Spinal cord (tissue), 10 donors: ENCODE measurements around the gene MYL10. TPM values are rescaled to one million over a fixed set of nuclear protein-coding genes. Genes with fewer than 3 reads are reported as not detected.
"Not testable (repeated sequence)": the region's sequence is repeated elsewhere in the genome, so short reads cannot be mapped to it uniquely, and the experiment has no call there.

Source experiments
- DNase-seq, 6 donors: peaks; one replicate each; pipeline versions ENCODE4 v3.0.0 to v3.0.0-alpha.2; 2013 to 2015; ENCODE audit warnings: low spot score in 6 of 6, low read depth in 4 of 6
- H3K27ac ChIP-seq: one replicate; pipeline ENCODE4 v1.5.1; 2013; ENCODE audit warnings: low read depth, low read length, control low read depth
- H3K27me3 ChIP-seq: one replicate; pipeline ENCODE4 v1.6.1; 2013; ENCODE audit warnings: low read length; ENCODE audit not compliant: control insufficient read depth, insufficient read depth
- H3K36me3 ChIP-seq: one replicate; pipeline ENCODE4 v1.6.1; 2013; ENCODE audit warnings: low read length; ENCODE audit not compliant: control insufficient read depth, insufficient read depth
- H3K4me1 ChIP-seq: one replicate; pipeline ENCODE4 v1.6.1; 2013; ENCODE audit warnings: low read length; ENCODE audit not compliant: control insufficient read depth, insufficient read depth
- H3K4me3 ChIP-seq: one replicate; pipeline ENCODE4 v1.5.1; 2013; ENCODE audit warnings: low read depth, low read length, control low read depth
- H3K9me3 ChIP-seq: one replicate; pipeline ENCODE4 v1.6.1; 2013; ENCODE audit warnings: low read length; ENCODE audit not compliant: control insufficient read depth, insufficient read depth
- WGBS: methylation state at CpG from one replicate; pipeline ENCODE4 v1.1.5; 2013; ENCODE audit warnings: missing lambda C conversion rate; ENCODE audit not compliant: insufficient coverage; 5-methylcytosine and 5-hydroxymethylcytosine counted together
- polyA plus RNA-seq, 2 donors: library from polyadenylated mRNA; unstranded; fragments of 120-200 nt; gene quantifications; one replicate each; pipeline ENCODE4 v1.2.1, GENCODE V29; 2013; ENCODE audit not compliant: insufficient read length in 2 of 2
- total RNA-seq, 2 donors: library from RNA; depleted of rRNA in 1 of 2; stranded (reverse); fragments of 120-200 nt in 1 of 2; fragments of >200 nt in 1 of 2; gene quantifications; one replicate each; pipeline versions ENCODE4 v1.2.3 to v1.2.4, GENCODE V29; 2013 to 2014
- donor health status: healthy.

MYL10 gene
- total and polyA plus RNA-seq, 4 donors, result 0.44 TPM; not detected in 3

- Histone ChIP-seq H3K4me1 (peaks cover 9% of the 10 kb centered on the region), H3K9me3 (no peaks in the 10 kb centered on the region), H3K27ac (no peak overlapping the region), H3K36me3 (no peaks in the 10 kb centered on the region), H3K4me3 (no peak overlapping the region), H3K27me3 (no peaks in the 10 kb centered on the region)
- WGBS, result 74% methylated on average over 3 of the region's 9 CpGs
- no peak for DNase-seq
Observed at GRCh38 chr7:101662447-101662998, 33.4 kb upstream of the MYL10 start.

- H3K27ac ChIP-seq, result no peak overlapping the region
- no CpG with 5 or more reads among the region's 2 CpGs for WGBS
- no peaks in the 10 kb centered on the region for H3K27me3 ChIP-seq
- DNase-seq, result no peak
- no peaks in the 10 kb centered on the region for H3K9me3 ChIP-seq
- H3K36me3 ChIP-seq, result no peaks in the 10 kb centered on the region
- peaks cover 6% of the 10 kb centered on the region for H3K4me1 ChIP-seq
- no peak overlapping the region for H3K4me3 ChIP-seq
Observed at GRCh38 chr7:101659706-101660105, 30.6 kb upstream of the MYL10 start.

- 73% methylated on average over 4 of the region's 5 CpGs for WGBS
- no peaks in the 10 kb centered on the region for H3K9me3 ChIP-seq
- no peak overlapping the region for H3K4me3 ChIP-seq
- no peak for DNase-seq
- no peaks in the 10 kb centered on the region for H3K27me3 ChIP-seq
- H3K36me3 ChIP-seq, result no peaks in the 10 kb centered on the region
- H3K27ac ChIP-seq, result no peak overlapping the region
- H3K4me1 ChIP-seq, result no peaks in the 10 kb centered on the region
Observed at GRCh38 chr7:101657171-101657570, 28.1 kb upstream of the MYL10 start.

- no peak overlapping the region for H3K27ac ChIP-seq
- H3K9me3 ChIP-seq, result no peaks in the 10 kb centered on the region
- no peaks in the 10 kb centered on the region for H3K36me3 ChIP-seq
- H3K27me3 ChIP-seq, result no peaks in the 10 kb centered on the region
- H3K4me3 ChIP-seq, result no peak overlapping the region
- no peak for DNase-seq
- peaks cover 5% of the 10 kb centered on the region for H3K4me1 ChIP-seq
- 100% methylated on average over 2 of the region's 4 CpGs for WGBS
Observed at GRCh38 chr7:101651112-101651511, 22.0 kb upstream of the MYL10 start.

- Histone ChIP-seq H3K36me3 (no peaks in the 10 kb centered on the region), H3K27ac (no peak overlapping the region), H3K27me3 (no peaks in the 10 kb centered on the region), H3K4me1 (peaks cover 5% of the 10 kb centered on the region), H3K4me3 (no peak overlapping the region), H3K9me3 (no peaks in the 10 kb centered on the region)
- 66% methylated on average over 7 of the region's 8 CpGs for WGBS
- DNase-seq, result no peak
Observed at GRCh38 chr7:101650579-101651081, 21.5 kb upstream of the MYL10 start.

GRCh38 chr7:101647876-101648275 lies 18.8 kb upstream of the MYL10 start:
- not testable (repeated sequence) for H3K36me3 ChIP-seq, DNase-seq, H3K27ac ChIP-seq, H3K4me1 ChIP-seq, H3K27me3 ChIP-seq, H3K4me3 ChIP-seq, H3K9me3 ChIP-seq
- 89% methylated on average over 10 of the region's 12 CpGs for WGBS

- no peaks in the 10 kb centered on the region for H3K27me3 ChIP-seq
- no peak overlapping the region for H3K27ac ChIP-seq
- no peak overlapping the region for H3K4me3 ChIP-seq
- H3K9me3 ChIP-seq, result no peaks in the 10 kb centered on the region
- DNase-seq, result no peak
- no peaks in the 10 kb centered on the region for H3K36me3 ChIP-seq
- peaks cover 3% of the 10 kb centered on the region for H3K4me1 ChIP-seq
- WGBS, result 89% methylated on average over 10 of the region's 13 CpGs
Observed at GRCh38 chr7:101645951-101646350, 16.9 kb upstream of the MYL10 start.

- H3K4me1 ChIP-seq, result no peaks in the 10 kb centered on the region
- 67% methylated on average over 18 of the region's 18 CpGs for WGBS
- no peak for DNase-seq
- H3K9me3 ChIP-seq, result no peaks in the 10 kb centered on the region
- no peaks in the 10 kb centered on the region for H3K27me3 ChIP-seq
- H3K27ac ChIP-seq, result no peak overlapping the region
- H3K36me3 ChIP-seq, result no peaks in the 10 kb centered on the region
- no peak overlapping the region for H3K4me3 ChIP-seq
Observed at GRCh38 chr7:101644879-101645278, 15.8 kb upstream of the MYL10 start.

- not testable (repeated sequence) for H3K36me3 ChIP-seq, H3K4me1 ChIP-seq, H3K27me3 ChIP-seq, DNase-seq, H3K4me3 ChIP-seq, H3K9me3 ChIP-seq, H3K27ac ChIP-seq
- no CpG with 5 or more reads among the region's 4 CpGs for WGBS
Observed at GRCh38 chr7:101639127-101639526, 10.0 kb upstream of the MYL10 start.

GRCh38 chr7:101636822-101637623 lies 7.9 kb upstream of the MYL10 start:
- Histone ChIP-seq H3K9me3 (no peaks in the 10 kb centered on the region), H3K27me3 (no peaks in the 10 kb centered on the region), H3K4me1 (no peaks in the 10 kb centered on the region), H3K4me3 (no peak overlapping the region), H3K36me3 (no peaks in the 10 kb centered on the region), H3K27ac (no peak overlapping the region)
- 79% methylated on average over 5 of the region's 9 CpGs for WGBS
- no peak for DNase-seq
